Glutamatergic neuron (in vitro differentiated cells): ENCODE measurements around the gene SLC66A1. TPM values are rescaled to one million over a fixed set of nuclear protein-coding genes. Genes with fewer than 3 reads are reported as not detected.

Source experiments
- DNase-seq: peaks from one replicate; pipeline ENCODE4 v3.0.0; 2022
- H3K27ac Mint-ChIP-seq: one replicate; pipeline ENCODE4 v1.8.0; 2020; ENCODE audit warnings: mild to moderate bottlenecking, mixed read lengths, inconsistent platforms; ENCODE audit not compliant: unreplicated experiment
- H3K27me3 Mint-ChIP-seq: one replicate; pipeline ENCODE4 v1.8.0; 2020; ENCODE audit warnings: mild to moderate bottlenecking, moderate library complexity, mixed read lengths, inconsistent platforms; ENCODE audit not compliant: unreplicated experiment
- H3K36me3 Mint-ChIP-seq: one replicate; pipeline ENCODE4 v1.8.0; 2020; ENCODE audit warnings: mild to moderate bottlenecking, mixed read lengths, inconsistent platforms; ENCODE audit not compliant: unreplicated experiment
- H3K4me1 Mint-ChIP-seq: one replicate; pipeline ENCODE4 v1.8.0; 2020; ENCODE audit warnings: mild to moderate bottlenecking, low read depth, mixed read lengths, inconsistent platforms; ENCODE audit not compliant: unreplicated experiment
- H3K4me3 Mint-ChIP-seq: one replicate; pipeline ENCODE4 v1.8.0; 2020; ENCODE audit warnings: mild to moderate bottlenecking, mixed read lengths, inconsistent platforms; ENCODE audit not compliant: unreplicated experiment
- H3K9me3 Mint-ChIP-seq: one replicate; pipeline ENCODE4 v1.8.0; 2020; ENCODE audit warnings: mild to moderate bottlenecking, moderate library complexity, mixed read lengths, inconsistent platforms; ENCODE audit not compliant: unreplicated experiment
- CTCF ChIP-seq: fragments of 200-600 bp; sonication (generic); IDR thresholded peaks from one replicate; pipeline ENCODE4 v1.5.0; 2021; ENCODE audit not compliant: partially characterized antibody, unreplicated experiment
- total RNA-seq: library from RNA; stranded (reverse); fragmentation: NEBNext Ultra II Directional; extraction: Animal tissue kit (Norgen Biotek cat#: 25700); gene quantifications from one replicate; pipeline ENCODE4 v1.2.1, GENCODE V29; 2021; ENCODE audit not compliant: unreplicated experiment

Gene SLC66A1
- total RNA-seq, 1 donor from 2014 or later = 41.1 TPM

- no peak for TF ChIP-seq CTCF
- H3K4me1 Mint-ChIP-seq = peaks cover 7% of the 10 kb centered on the region
- DNase-seq = no peak
- no peak overlapping the region for H3K4me3 Mint-ChIP-seq
- H3K36me3 Mint-ChIP-seq = peaks cover 7% of the 10 kb centered on the region
- no peaks in the 10 kb centered on the region for H3K9me3 Mint-ChIP-seq
- H3K27ac Mint-ChIP-seq = no peak overlapping the region
- H3K27me3 Mint-ChIP-seq = peaks cover 1% of the 10 kb centered on the region
Measured at GRCh38 chr1:19371226-19372135, 59.4 kb downstream of the SLC66A1 start.

GRCh38 chr1:19372136-19372514 is 60.0 kb downstream of the SLC66A1 start:
- peaks cover 7% of the 10 kb centered on the region for H3K4me1 Mint-ChIP-seq
- no peaks in the 10 kb centered on the region for H3K9me3 Mint-ChIP-seq
- DNase-seq = no peak
- no peak overlapping the region for H3K4me3 Mint-ChIP-seq
- TF ChIP-seq CTCF = no peak
- H3K27me3 Mint-ChIP-seq = peaks cover 1% of the 10 kb centered on the region
- H3K36me3 Mint-ChIP-seq = peaks cover 13% of the 10 kb centered on the region
- no peak overlapping the region for H3K27ac Mint-ChIP-seq

- peaks cover 7% of the 10 kb centered on the region for H3K4me1 Mint-ChIP-seq
- no peak for TF ChIP-seq CTCF
- peaks cover 13% of the 10 kb centered on the region for H3K36me3 Mint-ChIP-seq
- H3K27ac Mint-ChIP-seq = no peak overlapping the region
- no peak for DNase-seq
- H3K4me3 Mint-ChIP-seq = no peak overlapping the region
- H3K27me3 Mint-ChIP-seq = peaks cover 1% of the 10 kb centered on the region
- H3K9me3 Mint-ChIP-seq = peaks cover under 1% of the 10 kb centered on the region
Measured at GRCh38 chr1:19372602-19373001, 60.5 kb downstream of the SLC66A1 start.

GRCh38 chr1:19373211-19374082 is 61.3 kb downstream of the SLC66A1 start:
- no peak overlapping the region for H3K4me3 Mint-ChIP-seq
- no peak overlapping the region for H3K27ac Mint-ChIP-seq
- peaks cover 18% of the 10 kb centered on the region for H3K36me3 Mint-ChIP-seq
- no peak for TF ChIP-seq CTCF
- peaks cover 10% of the 10 kb centered on the region for H3K4me1 Mint-ChIP-seq
- H3K9me3 Mint-ChIP-seq = peaks cover 2% of the 10 kb centered on the region
- H3K27me3 Mint-ChIP-seq = peaks cover 1% of the 10 kb centered on the region
- no peak for DNase-seq
